B cell (primary cell): Measurements from ENCODE around the gene NOS1AP. TPM values are rescaled to one million over a fixed set of nuclear protein-coding genes. Genes with fewer than 3 reads are reported as not detected.

Source experiments
- ATAC-seq: fragments of 200-7000 bp; cut with Tn5 transposase; one replicate; pipeline ENCODE4 v1.10.0; 2021; ENCODE audit warnings: low read depth, mild to moderate bottlenecking, moderate number of reproducible peaks, moderate library complexity
- CTCF ChIA-PET: fragments of 350-600 bp; sonication (Branson Sonifier 250); formaldehyde crosslinking; loops from one replicate; lab custom pipeline; 2021; ENCODE audit warnings: antibody characterized with exemption, inconsistent platforms; lab: Charles Lee
- POLR2A ChIA-PET: fragments of 350-600 bp; sonication (Branson Sonifier 250); formaldehyde crosslinking; loops from one replicate; lab custom pipeline; 2021; ENCODE audit warnings: antibody characterized with exemption; lab: Charles Lee
- DNase-seq: peaks from one replicate; pipeline ENCODE4 v3.0.0; 2013
- H2AFZ ChIP-seq: 2 replicates; pipeline ENCODE4 v1.6.1; 2012; ENCODE audit warnings: mild to moderate bottlenecking, low read depth, low read length; ENCODE audit not compliant: insufficient read depth, poor library complexity, severe bottlenecking
- H3K27ac ChIP-seq, 2 donors: 1 replicate in 1 of 2; 2 replicates in 1 of 2; pipeline ENCODE4 v1.5.1; 2012 to 2013; ENCODE audit warnings: low read length in 2 of 2, mild to moderate bottlenecking in 2 of 2, moderate library complexity in 1 of 2
- H3K27me3 ChIP-seq, 4 experiments: fragments of 200-600 bp in 1 of 4; sonication (generic) in 1 of 4; replicated peaks in 1 of 4; 1 replicate in 2 of 4; 2 replicates in 2 of 4; pipeline versions ENCODE4 v1.6.1 to v1.7.0; 2013 to 2016; ENCODE audit warnings: low read length in 3 of 4, mild to moderate bottlenecking in 2 of 4, mixed read lengths in 1 of 4, moderate library complexity in 1 of 4; ENCODE audit not compliant: insufficient read depth in 4 of 4, control insufficient read depth in 3 of 4; ENCODE audit errors: control extremely low read depth in 1 of 4
- H3K36me3 ChIP-seq, 2 experiments: replicated peaks in 1 of 2; 1 replicate in 1 of 2; 2 replicates in 1 of 2; pipeline versions ENCODE4 v1.6.1 to v1.7.1; 2013; ENCODE audit warnings: low read length in 1 of 2; ENCODE audit not compliant: insufficient read depth in 2 of 2, control insufficient read depth in 1 of 2; ENCODE audit errors: control extremely low read depth in 1 of 2, extremely low read depth in 1 of 2
- H3K4me1 ChIP-seq, 2 donors: fragments of 200-600 bp in 1 of 2; sonication (generic) in 1 of 2; 1 replicate in 1 of 2; 2 replicates in 1 of 2; pipeline versions ENCODE4 v1.5.1 to v1.6.1; 2013 to 2017; ENCODE audit warnings: low read length in 2 of 2; ENCODE audit not compliant: control insufficient read depth in 2 of 2, insufficient read depth in 2 of 2
- H3K4me2 ChIP-seq: replicated peaks from 2 replicates; pipeline ENCODE3; 2012; ENCODE audit warnings: mild to moderate bottlenecking, low read depth, low read length; ENCODE audit not compliant: poor library complexity, severe bottlenecking
- H3K4me3 ChIP-seq, 5 experiments: fragments of 200-600 bp in 1 of 5; sonication (generic) in 1 of 5; 1 replicate in 3 of 5; 2 replicates in 2 of 5; pipeline versions ENCODE4 v1.5.1 to v1.7.0; 2011 to 2016; ENCODE audit warnings: low read length in 4 of 5, mild to moderate bottlenecking in 4 of 5, low read depth in 2 of 5, control low read depth in 1 of 5, moderate library complexity in 1 of 5; ENCODE audit not compliant: insufficient read depth in 1 of 5; ENCODE audit errors: control extremely low read depth in 1 of 5, extremely low read depth in 1 of 5
- H3K79me2 ChIP-seq: fragments of 200-600 bp; sonication (generic); one replicate; pipeline ENCODE4 v1.6.0; 2016; ENCODE audit warnings: low read length; ENCODE audit not compliant: control insufficient read depth, insufficient read depth
- H3K9ac ChIP-seq: fragments of 200-600 bp; sonication (generic); 2 replicates; pipeline ENCODE4 v1.6.1; 2017; ENCODE audit warnings: mild to moderate bottlenecking, low read length, moderate library complexity
- H3K9me3 ChIP-seq, 3 donors: one replicate each; pipeline versions ENCODE4 v1.6.1 to v1.7.1; 2013; ENCODE audit warnings: low read length in 2 of 3; ENCODE audit not compliant: control insufficient read depth in 2 of 3, insufficient read depth in 1 of 3; ENCODE audit errors: control extremely low read depth in 1 of 3
- H4K20me1 ChIP-seq: 2 replicates; pipeline ENCODE4 v1.6.0; 2012; ENCODE audit warnings: mild to moderate bottlenecking, low read length; ENCODE audit not compliant: insufficient read depth, control insufficient read depth, poor library complexity, severe bottlenecking
- H3K27ac Mint-ChIP-seq: one replicate; pipeline ENCODE4 v1.8.0; 2021; ENCODE audit warnings: mixed read lengths
- H3K27me3 Mint-ChIP-seq: one replicate; pipeline ENCODE4 v1.8.0; 2021; ENCODE audit warnings: mixed read lengths
- H3K4me1 Mint-ChIP-seq: one replicate; pipeline ENCODE4 v1.8.0; 2021; ENCODE audit warnings: mixed read lengths
- H3K4me3 Mint-ChIP-seq: one replicate; pipeline ENCODE4 v1.8.0; 2021; ENCODE audit warnings: mixed read lengths
- H3K9me3 Mint-ChIP-seq: one replicate; pipeline ENCODE4 v1.8.0; 2022; ENCODE audit warnings: mixed read lengths; ENCODE audit not compliant: insufficient read depth
- CTCF ChIP-seq: fragments of 200-600 bp; IDR thresholded peaks from one replicate; pipeline ENCODE4 v1.8.0; 2022; ENCODE audit warnings: antibody characterized with exemption, mild to moderate bottlenecking
- EZH2 ChIP-seq: IDR thresholded peaks from 2 replicates; pipeline ENCODE4 v1.6.1; 2012; ENCODE audit warnings: borderline replicate concordance, low read depth, mild to moderate bottlenecking, moderate library complexity, low read length; ENCODE audit not compliant: insufficient read depth, poor library complexity, severe bottlenecking
- WGBS: methylation state at CpG from one replicate; pipeline ENCODE4 v1.1.5; 2013; ENCODE audit warnings: missing lambda C conversion rate; ENCODE audit not compliant: insufficient coverage; 5-methylcytosine and 5-hydroxymethylcytosine counted together
- intact Hi-C: fragments of 100-400 bp; cut with micrococcal nuclease; formaldehyde crosslinking; loops from one replicate; pipeline ENCODE4 v1.10.0; 2022
- polyA plus RNA-seq: library from polyadenylated mRNA; depleted of rRNA; stranded (reverse); fragments of >200 nt; gene quantifications from 2 replicates; pipeline ENCODE4 v1.2.3, GENCODE V29; 2012
- total RNA-seq, 2 donors: library from RNA; stranded (reverse); fragments of 120-200 nt in 1 of 2; gene quantifications; 1 replicate in 1 of 2; 2 replicates in 1 of 2; pipeline versions ENCODE4 v1.2.3 to v1.2.4, GENCODE V29; 2013 to 2022

The NOS1AP gene
- total and polyA plus RNA-seq, 2 donors (not counting 1 experiment from before 2014, with no cell fraction given) = 0.32 TPM; not detected in 1

DNA sequence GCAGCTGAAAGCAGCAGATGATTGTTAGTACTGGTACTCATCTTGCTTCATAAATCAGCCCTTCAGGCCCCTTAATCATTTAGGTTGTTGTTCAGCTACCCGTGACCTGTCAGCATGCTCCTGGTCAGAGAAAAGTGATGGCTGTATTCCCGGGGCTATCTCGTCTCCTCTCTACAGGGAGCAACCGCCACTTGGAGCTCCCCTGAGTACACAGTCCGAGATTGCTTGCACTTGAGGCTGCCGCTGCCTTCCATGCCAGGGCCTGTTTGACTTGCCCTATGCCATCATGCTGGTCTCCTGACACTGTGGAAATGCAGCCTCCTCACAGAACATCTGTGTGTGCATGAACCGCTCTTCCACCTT lies 209.6 kb downstream of the NOS1AP start:
- Mint-ChIP-seq H3K4me1 (no peaks in the 10 kb centered on the region), H3K27ac (no peak overlapping the region), H3K9me3 (no peaks in the 10 kb centered on the region), H3K27me3 (peaks cover 25% of the 10 kb centered on the region), H3K4me3 (no peak overlapping the region)
- no peaks in the 10 kb centered on the region for H3K9me3 ChIP-seq
- H3K79me2 ChIP-seq = no peaks in the 10 kb centered on the region
- TF ChIP-seq EZH2 = no peak
- TF ChIP-seq CTCF = no peak
- no peaks in the 10 kb centered on the region for H4K20me1 ChIP-seq
- no peak overlapping the region for H3K4me3 ChIP-seq
- ATAC-seq (no peak), DNase-seq (no peak)
- no peak overlapping the region for H3K4me2 ChIP-seq
- ChIA-PET CTCF (no interaction called here), POLR2A (no interaction called here)
- H3K27me3 ChIP-seq = peaks cover 0 to 6% (median 0%) of the 10 kb centered on the region in 4 experiments
- no peak overlapping the region for H3K27ac ChIP-seq
- intact Hi-C loops = no loop called here
- WGBS = 90% methylated on average over 7 of the region's 7 CpGs
- H3K9ac ChIP-seq = no peak overlapping the region
- no peaks in the 10 kb centered on the region for H3K36me3 ChIP-seq
- H2AFZ ChIP-seq = no peak overlapping the region
- H3K4me1 ChIP-seq = no peaks in the 10 kb centered on the region

DNA sequence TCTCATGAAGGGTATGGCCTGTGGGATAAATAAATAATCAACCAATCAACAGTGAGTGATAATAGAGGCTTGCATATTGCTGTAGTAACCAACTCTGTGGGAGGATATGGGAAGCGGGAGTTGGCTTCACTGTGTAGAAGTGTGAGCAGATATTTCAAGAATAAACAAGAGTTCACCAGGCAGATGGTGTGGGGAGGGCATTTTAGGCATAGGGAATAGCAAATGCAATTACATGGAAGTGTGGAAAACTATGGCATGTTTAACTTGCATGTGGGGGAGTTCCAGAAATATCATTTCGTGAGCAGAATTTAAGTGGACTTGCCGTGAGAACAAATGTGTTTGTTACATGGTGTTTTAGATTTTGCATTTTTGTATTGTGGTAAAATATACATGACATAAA lies 211.9 kb downstream of the NOS1AP start:
- H3K27me3 Mint-ChIP-seq = peaks cover 40% of the 10 kb centered on the region

More for the DNA sequence above, 211.9 kb downstream of the NOS1AP start:
- no peaks in the 10 kb centered on the region for H4K20me1 ChIP-seq
- intact Hi-C loops = no loop called here
- H3K9ac ChIP-seq = no peak overlapping the region
- H3K4me3 ChIP-seq = no peak overlapping the region
- WGBS = 100% methylated on average over 1 of the region's 3 CpGs
- no peaks in the 10 kb centered on the region for H3K9me3 ChIP-seq
- CTCF ChIA-PET = no interaction called here
- DNase-seq = no peak
- no peak for TF ChIP-seq CTCF
- TF ChIP-seq EZH2 = no peak
- H3K4me2 ChIP-seq = no peak overlapping the region
- Mint-ChIP-seq H3K4me3 (no peak overlapping the region), H3K9me3 (no peaks in the 10 kb centered on the region), H3K27ac (no peak overlapping the region), H3K4me1 (no peaks in the 10 kb centered on the region)
- H3K27ac ChIP-seq = no peak overlapping the region
- no peaks in the 10 kb centered on the region for H3K36me3 ChIP-seq
- no peaks in the 10 kb centered on the region for H3K79me2 ChIP-seq
- peaks cover 0 to 6% (median 0%) of the 10 kb centered on the region in 4 experiments for H3K27me3 ChIP-seq
- no peak overlapping the region for H2AFZ ChIP-seq
- POLR2A ChIA-PET = no interaction called here
- no peak for ATAC-seq
- no peaks in the 10 kb centered on the region for H3K4me1 ChIP-seq
